ENCODE measurements around the gene NEAT1. TPM values are rescaled to one million over a fixed set of nuclear protein-coding genes. Genes with fewer than 3 reads are reported as not detected.

NEAT1 gene
- total RNA-seq, 1 experiment from 2014 or later, result 564 TPM

DNA sequence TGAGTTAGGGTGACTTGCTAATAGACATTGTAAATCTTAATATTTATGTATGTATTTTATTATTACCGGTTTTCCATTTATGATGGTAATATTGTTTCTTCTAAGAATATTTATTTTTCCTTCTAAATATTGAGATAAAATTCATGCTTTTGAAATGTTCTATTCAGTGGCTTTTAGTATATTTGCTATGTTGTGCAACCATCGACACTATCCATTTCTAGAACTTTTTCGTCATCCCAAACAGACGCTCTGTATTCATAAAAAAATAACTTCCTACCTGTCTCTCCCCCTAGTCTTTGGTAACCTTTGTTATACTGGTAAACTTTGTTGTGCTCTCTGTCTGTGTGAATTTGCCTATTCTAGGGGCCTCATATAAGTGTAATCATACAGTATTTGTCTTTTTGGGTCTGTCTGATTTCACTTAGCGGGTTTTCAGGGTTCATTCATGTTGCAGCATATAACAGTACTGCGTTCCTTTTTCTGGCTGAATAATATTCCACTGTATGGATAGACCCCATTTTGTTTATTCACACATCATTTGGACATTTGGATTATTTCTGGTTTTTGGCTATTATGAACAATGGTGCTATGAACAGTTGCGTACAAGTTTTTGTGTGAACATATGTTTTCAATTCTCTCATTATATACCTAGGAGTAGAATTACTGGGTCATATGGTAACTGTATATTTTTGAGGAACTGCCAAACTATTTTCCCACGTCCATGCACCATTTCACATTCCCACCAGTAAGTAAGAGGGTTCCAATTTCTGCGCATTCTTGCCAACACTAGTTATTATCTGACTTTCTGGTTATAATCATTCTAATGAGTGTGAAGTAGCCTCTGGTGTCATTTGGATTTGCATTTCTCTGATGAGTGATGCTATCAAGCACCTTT, 15.9 kb downstream of the NEAT1 start:
- H3K27me3 ChIP-seq (ENCODE audit: insufficient read depth, low read length), result no peaks in the 10 kb centered on the region
- H4K20me1 ChIP-seq (ENCODE audit: insufficient read depth), result no peaks in the 10 kb centered on the region
- no peaks in the 10 kb centered on the region for H3K9me3 ChIP-seq (ENCODE audit: control insufficient read depth in 1 of 2, insufficient read depth in 1 of 2, low read depth in 1 of 2, low read length in 2 of 2)
- H3K79me2 ChIP-seq (ENCODE audit: insufficient read depth, low read length), result peaks cover 30% of the 10 kb centered on the region
- ChIA-PET CTCF (no interaction called here), POLR2A (no interaction called here), RAD21 (ENCODE audit: low non-redundant PET in 1 of 2, low total read pairs in 2 of 2, uncharacterized antibody in 2 of 2, unreplicated experiment in 2 of 2) (no interaction called here)
- H3K4me3 ChIP-seq (replicated peaks in 1 of 2; ENCODE audit: low read depth in 1 of 2, low read length in 2 of 2), result no peak overlapping the region
- DNase-seq (ENCODE audit: low read depth, low spot score), result no peak
- ATAC-seq, result no peak
- peaks cover 21 to 25% of the 10 kb centered on the region in 2 experiments; a peak in 3 of 4 replicates for H3K4me1 ChIP-seq (ENCODE audit: control insufficient read depth in 1 of 2, insufficient read depth in 2 of 2, low read length in 2 of 2)
- H3K9ac ChIP-seq (ENCODE audit: low read length), result no peak overlapping the region
- peaks cover 0 to 28% of the 10 kb centered on the region in 2 experiments; a peak in 2 of 4 replicates for H3K36me3 ChIP-seq (ENCODE audit: control insufficient read depth in 1 of 2, insufficient read depth in 2 of 2, low read length in 2 of 2)
- no peak overlapping the region for H2AFZ ChIP-seq (ENCODE audit: low read depth, low read length, poor library complexity, severe bottlenecking)
- no TSS peak for BruUV-seq (replicated peaks)
- intact Hi-C loops (cut with micrococcal nuclease), result no loop called here
- H3K9me2 ChIP-seq (ENCODE audit: insufficient read depth), result no peaks in the 10 kb centered on the region
- TF ChIP-seq, protein P1, sequence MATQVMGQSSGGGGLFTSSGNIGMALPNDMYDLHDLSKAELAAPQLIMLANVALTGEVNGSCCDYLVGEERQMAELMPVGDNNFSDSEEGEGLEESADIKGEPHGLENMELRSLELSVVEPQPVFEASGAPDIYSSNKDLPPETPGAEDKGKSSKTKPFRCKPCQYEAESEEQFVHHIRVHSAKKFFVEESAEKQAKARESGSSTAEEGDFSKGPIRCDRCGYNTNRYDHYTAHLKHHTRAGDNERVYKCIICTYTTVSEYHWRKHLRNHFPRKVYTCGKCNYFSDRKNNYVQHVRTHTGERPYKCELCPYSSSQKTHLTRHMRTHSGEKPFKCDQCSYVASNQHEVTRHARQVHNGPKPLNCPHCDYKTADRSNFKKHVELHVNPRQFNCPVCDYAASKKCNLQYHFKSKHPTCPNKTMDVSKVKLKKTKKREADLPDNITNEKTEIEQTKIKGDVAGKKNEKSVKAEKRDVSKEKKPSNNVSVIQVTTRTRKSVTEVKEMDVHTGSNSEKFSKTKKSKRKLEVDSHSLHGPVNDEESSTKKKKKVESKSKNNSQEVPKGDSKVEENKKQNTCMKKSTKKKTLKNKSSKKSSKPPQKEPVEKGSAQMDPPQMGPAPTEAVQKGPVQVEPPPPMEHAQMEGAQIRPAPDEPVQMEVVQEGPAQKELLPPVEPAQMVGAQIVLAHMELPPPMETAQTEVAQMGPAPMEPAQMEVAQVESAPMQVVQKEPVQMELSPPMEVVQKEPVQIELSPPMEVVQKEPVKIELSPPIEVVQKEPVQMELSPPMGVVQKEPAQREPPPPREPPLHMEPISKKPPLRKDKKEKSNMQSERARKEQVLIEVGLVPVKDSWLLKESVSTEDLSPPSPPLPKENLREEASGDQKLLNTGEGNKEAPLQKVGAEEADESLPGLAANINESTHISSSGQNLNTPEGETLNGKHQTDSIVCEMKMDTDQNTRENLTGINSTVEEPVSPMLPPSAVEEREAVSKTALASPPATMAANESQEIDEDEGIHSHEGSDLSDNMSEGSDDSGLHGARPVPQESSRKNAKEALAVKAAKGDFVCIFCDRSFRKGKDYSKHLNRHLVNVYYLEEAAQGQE (IDR thresholded peaks at IDR 0.05; ENCODE audit: low read depth), result no peak
- no peak for TF ChIP-seq ELF1 (IDR thresholded peaks at IDR 0.05; ENCODE audit: borderline replicate concordance, low read depth)
- H3K4me2 ChIP-seq (ENCODE audit: low read length), result no peak overlapping the region
- no peak overlapping the region for H3K27ac ChIP-seq (ENCODE audit: low read depth, low read length)
